Measurements from ENCODE around the gene ADCY3. TPM values are rescaled to one million over a fixed set of nuclear protein-coding genes. Genes with fewer than 3 reads are reported as not detected.

The ADCY3 gene
- total RNA-seq, 3 donors from 2014 or later (not counting 1 experiment from before 2014, with no cell fraction given) = 5.4 to 9.2 (median 7.6) TPM

DNA sequence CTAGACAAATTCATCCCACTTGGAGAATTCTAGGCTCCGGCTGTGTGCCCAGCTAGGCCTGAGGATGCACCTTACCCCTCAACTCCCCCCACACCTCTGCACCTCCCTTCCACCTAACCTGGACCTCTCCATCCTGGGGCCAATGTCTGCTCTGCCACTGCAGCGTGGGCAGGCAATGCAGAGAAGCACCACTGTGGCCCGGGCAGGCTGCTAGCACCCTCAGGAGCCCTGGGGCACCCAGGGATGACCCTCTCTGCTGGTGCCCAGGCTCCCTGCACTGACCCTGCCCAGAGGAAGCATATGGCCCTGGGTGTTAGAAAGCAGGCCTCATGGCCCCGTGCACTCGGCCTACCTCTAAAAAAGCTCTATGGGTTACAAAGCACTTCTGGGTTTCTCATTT, 49.6 kb downstream of the ADCY3 start:
- DNase-seq (no peak), ATAC-seq (no peak)
- H3K4me1 ChIP-seq (ENCODE audit: control insufficient read depth, insufficient read depth, low read length) = no peaks in the 10 kb centered on the region
- Mint-ChIP-seq H3K9me3 (no peaks in the 10 kb centered on the region), H3K27ac (no peak overlapping the region), H3K4me3 (no peak overlapping the region), H3K4me1 (no peaks in the 10 kb centered on the region), H3K27me3 (ENCODE audit: low read depth in 2 of 2) (no peaks in the 10 kb centered on the region), H3K36me3 (no peaks in the 10 kb centered on the region)
- H3K27ac ChIP-seq (ENCODE audit: low read length) = no peak overlapping the region
- intact Hi-C loops (cut with micrococcal nuclease) = no loop called here
- H3K36me3 ChIP-seq (ENCODE audit: control insufficient read depth, insufficient read depth, low read length) = peaks cover 2% of the 10 kb centered on the region
- H3K27me3 ChIP-seq (ENCODE audit: control insufficient read depth, insufficient read depth, low read length) = no peaks in the 10 kb centered on the region
- TF ChIP-seq, protein P1, sequence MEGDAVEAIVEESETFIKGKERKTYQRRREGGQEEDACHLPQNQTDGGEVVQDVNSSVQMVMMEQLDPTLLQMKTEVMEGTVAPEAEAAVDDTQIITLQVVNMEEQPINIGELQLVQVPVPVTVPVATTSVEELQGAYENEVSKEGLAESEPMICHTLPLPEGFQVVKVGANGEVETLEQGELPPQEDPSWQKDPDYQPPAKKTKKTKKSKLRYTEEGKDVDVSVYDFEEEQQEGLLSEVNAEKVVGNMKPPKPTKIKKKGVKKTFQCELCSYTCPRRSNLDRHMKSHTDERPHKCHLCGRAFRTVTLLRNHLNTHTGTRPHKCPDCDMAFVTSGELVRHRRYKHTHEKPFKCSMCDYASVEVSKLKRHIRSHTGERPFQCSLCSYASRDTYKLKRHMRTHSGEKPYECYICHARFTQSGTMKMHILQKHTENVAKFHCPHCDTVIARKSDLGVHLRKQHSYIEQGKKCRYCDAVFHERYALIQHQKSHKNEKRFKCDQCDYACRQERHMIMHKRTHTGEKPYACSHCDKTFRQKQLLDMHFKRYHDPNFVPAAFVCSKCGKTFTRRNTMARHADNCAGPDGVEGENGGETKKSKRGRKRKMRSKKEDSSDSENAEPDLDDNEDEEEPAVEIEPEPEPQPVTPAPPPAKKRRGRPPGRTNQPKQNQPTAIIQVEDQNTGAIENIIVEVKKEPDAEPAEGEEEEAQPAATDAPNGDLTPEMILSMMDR (IDR thresholded peaks at IDR 0.05) = no peak
- H3K9me3 ChIP-seq (ENCODE audit: control insufficient read depth, insufficient read depth, low read length) = no peaks in the 10 kb centered on the region
- no peak overlapping the region for H3K4me3 ChIP-seq (ENCODE audit: low read length)
- WGBS (ENCODE audit: insufficient coverage) = 96% methylated on average over 5 of the region's 5 CpGs

DNA sequence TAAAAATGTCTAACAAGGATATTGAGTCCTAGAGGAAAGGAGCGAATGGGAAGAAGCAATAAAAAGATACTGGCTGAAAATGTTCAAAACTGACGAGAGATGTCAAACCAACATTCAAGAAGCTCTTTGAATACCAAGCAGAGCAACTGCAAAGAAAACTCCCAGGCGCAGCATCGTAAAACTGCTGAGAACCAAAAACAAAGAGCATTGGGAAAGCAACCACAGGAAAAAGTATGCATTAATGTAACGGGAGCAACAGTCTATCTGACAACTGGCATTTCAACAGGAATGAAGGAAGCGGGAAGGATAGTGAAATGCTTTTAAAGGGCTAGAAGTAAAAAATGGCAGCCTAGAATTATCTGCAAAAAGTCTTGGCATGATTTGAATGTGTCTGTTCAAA, 53.1 kb downstream of the ADCY3 start:
- Mint-ChIP-seq H3K9me3 (no peaks in the 10 kb centered on the region), H3K27me3 (ENCODE audit: low read depth in 2 of 2) (no peaks in the 10 kb centered on the region), H3K4me3 (no peak overlapping the region), H3K27ac (no peak overlapping the region), H3K36me3 (no peaks in the 10 kb centered on the region), H3K4me1 (no peaks in the 10 kb centered on the region)
- DNase-seq (no peak), ATAC-seq (no peak)
- TF ChIP-seq, protein P1 (IDR thresholded peaks at IDR 0.05) = no peak
- no peaks in the 10 kb centered on the region for H3K9me3 ChIP-seq (ENCODE audit: control insufficient read depth, insufficient read depth, low read length)
- H3K36me3 ChIP-seq (ENCODE audit: control insufficient read depth, insufficient read depth, low read length) = peaks cover 2% of the 10 kb centered on the region
- 91% methylated on average over 6 of the region's 6 CpGs for WGBS (ENCODE audit: insufficient coverage)
- intact Hi-C loops (cut with micrococcal nuclease) = no loop called here
- H3K27me3 ChIP-seq (ENCODE audit: control insufficient read depth, insufficient read depth, low read length) = no peaks in the 10 kb centered on the region
- no peak overlapping the region for H3K4me3 ChIP-seq (ENCODE audit: low read length)
- no peaks in the 10 kb centered on the region for H3K4me1 ChIP-seq (ENCODE audit: control insufficient read depth, insufficient read depth, low read length)
- H3K27ac ChIP-seq (ENCODE audit: low read length) = no peak overlapping the region

DNA sequence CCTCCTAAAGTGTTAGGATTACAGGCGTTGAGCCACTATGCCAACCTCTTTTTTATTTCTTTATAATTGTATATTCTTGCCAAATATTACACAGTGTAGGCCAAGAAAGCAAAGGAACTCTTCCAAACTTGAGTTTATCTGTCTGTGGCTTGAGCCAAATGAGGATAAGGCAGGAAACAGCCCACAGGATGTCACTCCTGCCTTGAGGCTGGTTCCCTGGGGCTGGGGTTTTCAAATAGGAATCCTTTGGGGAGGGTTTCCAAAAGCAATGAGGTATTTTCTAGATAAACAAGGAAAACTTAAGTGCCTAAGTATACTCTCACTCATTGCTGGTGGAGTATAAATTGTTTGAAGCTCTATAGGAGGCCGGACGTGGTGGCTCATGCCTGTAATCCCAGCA, 56.4 kb downstream of the ADCY3 start:
- intact Hi-C loops (cut with micrococcal nuclease) = no loop called here
- Mint-ChIP-seq H3K4me3 (no peak overlapping the region), H3K36me3 (no peaks in the 10 kb centered on the region), H3K27ac (no peak overlapping the region), H3K27me3 (ENCODE audit: low read depth in 2 of 2) (no peaks in the 10 kb centered on the region), H3K4me1 (no peaks in the 10 kb centered on the region), H3K9me3 (no peaks in the 10 kb centered on the region)
- Histone ChIP-seq H3K27ac (ENCODE audit: low read length) (no peak overlapping the region), H3K4me1 (ENCODE audit: control insufficient read depth, insufficient read depth, low read length) (no peaks in the 10 kb centered on the region), H3K4me3 (ENCODE audit: low read length) (no peak overlapping the region), H3K36me3 (ENCODE audit: control insufficient read depth, insufficient read depth, low read length) (no peaks in the 10 kb centered on the region), H3K27me3 (ENCODE audit: control insufficient read depth, insufficient read depth, low read length) (no peaks in the 10 kb centered on the region), H3K9me3 (ENCODE audit: control insufficient read depth, insufficient read depth, low read length) (no peaks in the 10 kb centered on the region)
- TF ChIP-seq, protein P1 (IDR thresholded peaks at IDR 0.05) = no peak
- DNase-seq = no peak
- no peak for ATAC-seq
- 100% methylated on average over 2 of the region's 3 CpGs for WGBS (ENCODE audit: insufficient coverage)

DNA sequence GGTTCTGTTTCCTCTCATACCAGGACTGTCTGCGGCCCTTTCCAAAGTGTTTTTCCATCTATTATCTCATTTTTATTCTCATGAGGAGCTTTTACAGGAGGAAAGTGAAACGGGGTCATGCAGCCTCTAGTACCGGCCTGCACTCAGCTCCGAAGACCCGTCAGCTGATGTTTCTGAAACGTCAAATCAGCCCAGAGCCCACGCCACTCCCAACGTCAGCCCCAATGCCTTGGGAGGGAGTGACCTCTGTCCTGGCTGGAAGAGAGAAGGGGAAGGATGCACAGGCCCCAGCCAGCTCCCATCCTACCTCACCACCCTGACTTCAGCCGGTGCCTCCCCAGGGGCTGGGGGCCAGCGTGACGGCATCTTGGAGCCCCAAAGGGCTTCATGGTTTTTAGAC, 58.5 kb downstream of the ADCY3 start:
- no peaks in the 10 kb centered on the region for H3K27me3 ChIP-seq (ENCODE audit: control insufficient read depth, insufficient read depth, low read length)
- no peaks in the 10 kb centered on the region for H3K36me3 Mint-ChIP-seq
- H3K9me3 ChIP-seq (ENCODE audit: control insufficient read depth, insufficient read depth, low read length) = no peaks in the 10 kb centered on the region
- intact Hi-C loops (cut with micrococcal nuclease) = no loop called here
- no peaks in the 10 kb centered on the region for H3K36me3 ChIP-seq (ENCODE audit: control insufficient read depth, insufficient read depth, low read length)
- DNase-seq (no peak), ATAC-seq (no peak)
- no peaks in the 10 kb centered on the region for H3K9me3 Mint-ChIP-seq
- no peak overlapping the region for H3K27ac ChIP-seq (ENCODE audit: low read length)
- no peaks in the 10 kb centered on the region for H3K27me3 Mint-ChIP-seq (ENCODE audit: low read depth in 2 of 2)
- TF ChIP-seq, protein P1 (IDR thresholded peaks at IDR 0.05) = no peak
- no peaks in the 10 kb centered on the region for H3K4me1 Mint-ChIP-seq
- no peak overlapping the region for H3K4me3 Mint-ChIP-seq
- H3K27ac Mint-ChIP-seq = no peak overlapping the region
- WGBS (ENCODE audit: insufficient coverage) = over 99% methylated on average over 11 of the region's 11 CpGs
- H3K4me1 ChIP-seq (ENCODE audit: control insufficient read depth, insufficient read depth, low read length) = no peaks in the 10 kb centered on the region
- H3K4me3 ChIP-seq (ENCODE audit: low read length) = no peak overlapping the region
